Loucy (cell line): Measurements from ENCODE around the gene BBLN.

Experiments used
- EZH2phosphoT487 ChIP-seq: fragments of 200-600 bp; IDR thresholded peaks from 2 replicates; pipeline ENCODE4 v1.6.1; 2018; ENCODE audit warnings: antibody characterized with exemption, mild to moderate bottlenecking, moderate library complexity, borderline replicate concordance
- TF ChIP-seq, protein P1 (sequence below): fragments of 200-600 bp; sonication (generic); conservative IDR thresholded peaks from 2 replicates; pipeline ENCODE4 v1.5.1; 2014; ENCODE audit warnings: mild to moderate bottlenecking, antibody characterized with exemption, low read length

DNA sequence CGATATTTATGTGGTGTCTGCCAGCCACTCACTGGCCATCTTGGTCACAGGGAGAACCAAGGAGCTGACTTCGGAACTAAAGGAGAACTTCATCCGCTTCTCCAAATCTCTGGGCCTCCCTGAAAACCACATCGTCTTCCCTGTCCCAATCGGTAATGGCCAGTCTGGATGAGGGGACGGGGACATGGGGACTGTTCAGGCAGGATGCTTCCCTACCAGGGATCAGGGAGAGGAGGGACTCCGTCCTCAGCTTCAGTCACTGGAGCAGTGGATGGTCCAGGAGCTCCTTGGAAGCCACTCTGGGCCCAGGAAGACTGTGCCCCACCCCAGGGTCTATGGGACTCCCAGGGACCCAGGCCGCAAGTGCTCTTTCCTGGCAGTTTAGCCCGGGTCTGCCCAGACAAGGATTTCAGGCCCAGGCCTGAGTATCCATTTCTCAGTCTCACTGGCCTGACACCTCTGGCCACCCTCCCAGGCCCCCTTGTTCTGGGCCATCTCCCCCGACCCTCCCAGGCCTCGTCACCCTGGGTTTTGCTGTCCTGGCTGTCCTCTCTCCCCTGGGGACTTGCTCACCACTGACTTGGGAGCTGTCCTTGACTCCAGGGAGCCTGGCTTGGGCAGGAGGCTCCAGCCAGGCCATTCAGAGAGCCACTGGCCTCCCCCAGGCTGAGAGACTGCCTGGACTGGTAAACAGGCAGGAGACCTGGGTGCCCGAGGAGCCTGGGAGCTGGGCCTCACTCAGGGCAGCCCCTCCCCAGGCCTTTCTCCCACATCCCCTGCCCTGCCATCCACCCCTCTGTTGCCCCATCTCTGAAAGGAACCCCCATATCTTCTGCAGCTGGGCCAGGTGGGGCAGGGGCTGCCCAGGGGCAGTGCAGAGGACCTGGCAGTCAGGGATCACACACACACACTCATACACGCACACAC lies 7.7 kb upstream of the BBLN start:
- TF ChIP-seq, protein P1, sequence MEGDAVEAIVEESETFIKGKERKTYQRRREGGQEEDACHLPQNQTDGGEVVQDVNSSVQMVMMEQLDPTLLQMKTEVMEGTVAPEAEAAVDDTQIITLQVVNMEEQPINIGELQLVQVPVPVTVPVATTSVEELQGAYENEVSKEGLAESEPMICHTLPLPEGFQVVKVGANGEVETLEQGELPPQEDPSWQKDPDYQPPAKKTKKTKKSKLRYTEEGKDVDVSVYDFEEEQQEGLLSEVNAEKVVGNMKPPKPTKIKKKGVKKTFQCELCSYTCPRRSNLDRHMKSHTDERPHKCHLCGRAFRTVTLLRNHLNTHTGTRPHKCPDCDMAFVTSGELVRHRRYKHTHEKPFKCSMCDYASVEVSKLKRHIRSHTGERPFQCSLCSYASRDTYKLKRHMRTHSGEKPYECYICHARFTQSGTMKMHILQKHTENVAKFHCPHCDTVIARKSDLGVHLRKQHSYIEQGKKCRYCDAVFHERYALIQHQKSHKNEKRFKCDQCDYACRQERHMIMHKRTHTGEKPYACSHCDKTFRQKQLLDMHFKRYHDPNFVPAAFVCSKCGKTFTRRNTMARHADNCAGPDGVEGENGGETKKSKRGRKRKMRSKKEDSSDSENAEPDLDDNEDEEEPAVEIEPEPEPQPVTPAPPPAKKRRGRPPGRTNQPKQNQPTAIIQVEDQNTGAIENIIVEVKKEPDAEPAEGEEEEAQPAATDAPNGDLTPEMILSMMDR, result no peak
- TF ChIP-seq EZH2phosphoT487, result no peak
